PC-3 (cell line): Measurements from ENCODE around the gene GGACT.

Experiments used
- CTCF ChIP-seq: fragments of 300-600 bp; sonication (generic); conservative IDR thresholded peaks from 2 replicates; pipeline ENCODE4 v1.5.1; 2017; ENCODE audit warnings: antibody characterized with exemption, low read depth, mild to moderate bottlenecking, low read length
- EZH2 ChIP-seq: fragments of 300-600 bp; sonication (generic); IDR thresholded peaks from one replicate; pipeline ENCODE4 v1.6.1; 2017; ENCODE audit warnings: antibody characterized with exemption, mild to moderate bottlenecking, low read length; ENCODE audit not compliant: unreplicated experiment
- EZH2phosphoT487 ChIP-seq: fragments of 300-600 bp; sonication (generic); IDR thresholded peaks from 2 replicates; pipeline ENCODE4 v1.6.1; 2018; ENCODE audit warnings: mild to moderate bottlenecking, antibody characterized with exemption, low read length, borderline replicate concordance

GRCh38 chr13:100512422-100512821, 76.2 kb downstream of the GGACT start:
- TF ChIP-seq CTCF (no peak), EZH2 (no peak), EZH2phosphoT487 (no peak)
